Mesothelial cell of epicardium (in vitro differentiated cells): ENCODE results near the gene COL13A1. TPM values are rescaled to one million over a fixed set of nuclear protein-coding genes. Genes with fewer than 3 reads are reported as not detected.

ENCODE experiments used
- DNase-seq, 2 experiments: peaks; one replicate each; pipeline ENCODE4 v3.0.0; 2021; ENCODE audit warnings: low spot score in 2 of 2; ENCODE audit not compliant: unreplicated experiment in 2 of 2
- H3K27ac Mint-ChIP-seq: 2 replicates; pipeline ENCODE4 v1.8.0; 2021; ENCODE audit warnings: mixed read lengths
- H3K27me3 Mint-ChIP-seq: 2 replicates; pipeline ENCODE4 v1.8.0; 2021; ENCODE audit warnings: low read depth, mixed read lengths
- H3K36me3 Mint-ChIP-seq: 2 replicates; pipeline ENCODE4 v1.8.0; 2021; ENCODE audit warnings: mixed read lengths
- H3K4me1 Mint-ChIP-seq: 2 replicates; pipeline ENCODE4 v1.8.0; 2021; ENCODE audit warnings: mixed read lengths
- H3K4me3 Mint-ChIP-seq: 2 replicates; pipeline ENCODE4 v1.8.0; 2021; ENCODE audit warnings: mild to moderate bottlenecking, moderate library complexity, mixed read lengths
- H3K9me3 Mint-ChIP-seq: 2 replicates; pipeline ENCODE4 v1.8.0; 2021; ENCODE audit warnings: mixed read lengths
- CTCF ChIP-seq: fragments of 200-600 bp; sonication (generic); IDR thresholded peaks from one replicate; pipeline ENCODE4 v1.5.0; 2021; ENCODE audit warnings: antibody characterized with exemption; ENCODE audit not compliant: unreplicated experiment
- total RNA-seq: library from RNA; stranded (reverse); gene quantifications from 3 replicates; pipeline ENCODE4 v1.2.1, GENCODE V29; 2021

Gene COL13A1
- total RNA-seq, 1 donor from 2014 or later = 14.4 TPM

GRCh38 chr10:69939061-69939460 lies 137.4 kb downstream of the COL13A1 start:
- Mint-ChIP-seq H3K4me1 (no peaks in the 10 kb centered on the region), H3K27ac (no peak overlapping the region), H3K27me3 (peaks cover 7% of the 10 kb centered on the region), H3K4me3 (no peak overlapping the region), H3K36me3 (no peaks in the 10 kb centered on the region), H3K9me3 (no peaks in the 10 kb centered on the region)
- no peak for TF ChIP-seq CTCF
- DNase-seq = no peak

DNA sequence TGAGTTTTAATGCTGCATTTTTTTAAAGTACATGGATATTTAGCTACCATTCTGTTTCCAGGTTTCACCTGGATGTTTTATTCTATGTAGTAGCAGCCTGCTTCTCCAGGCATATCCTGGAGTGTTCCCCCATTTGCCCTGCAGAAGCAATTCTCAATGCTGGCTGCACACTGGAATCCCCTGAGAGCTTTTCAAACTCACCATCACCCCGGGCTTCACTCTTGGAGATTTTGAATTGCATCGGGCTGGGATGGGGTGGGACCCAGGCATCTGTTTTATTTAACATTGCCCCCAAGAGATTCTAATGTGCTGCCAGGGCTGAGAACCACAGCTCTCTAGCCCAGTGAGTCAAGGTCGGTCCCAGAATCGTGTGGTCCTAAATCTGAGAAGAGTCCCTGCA lies 137.8 kb downstream of the COL13A1 start:
- no peak overlapping the region for H3K4me3 Mint-ChIP-seq
- H3K36me3 Mint-ChIP-seq = no peaks in the 10 kb centered on the region
- peaks cover 7% of the 10 kb centered on the region for H3K27me3 Mint-ChIP-seq

DNA sequence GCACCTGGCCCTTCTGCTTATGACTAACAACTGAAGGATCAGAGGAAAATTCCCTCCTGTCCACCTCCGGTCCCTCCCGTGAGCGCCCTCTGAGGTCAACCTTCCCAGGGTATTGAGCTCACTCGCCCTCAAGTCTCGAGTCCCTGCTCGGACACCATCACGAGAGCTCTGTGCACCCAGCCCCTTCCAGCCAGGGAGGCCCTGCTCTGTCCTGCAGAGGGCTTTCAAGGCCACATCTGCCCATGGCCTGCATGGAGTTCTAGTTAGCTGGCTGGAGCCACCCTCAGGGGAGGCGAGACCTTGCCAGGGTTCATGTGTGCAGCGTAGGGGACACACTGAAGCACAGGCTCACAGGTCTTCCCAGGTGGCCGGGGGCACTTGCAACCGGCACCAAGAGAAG lies 140.0 kb downstream of the COL13A1 start:
- H3K9me3 Mint-ChIP-seq = no peaks in the 10 kb centered on the region
- DNase-seq = no peak
- no peak overlapping the region for H3K4me3 Mint-ChIP-seq
- TF ChIP-seq CTCF = no peak
- no peaks in the 10 kb centered on the region for H3K36me3 Mint-ChIP-seq
- no peaks in the 10 kb centered on the region for H3K4me1 Mint-ChIP-seq
- no peak overlapping the region for H3K27ac Mint-ChIP-seq
- H3K27me3 Mint-ChIP-seq = no peaks in the 10 kb centered on the region

More for the DNA sequence above, 137.8 kb downstream of the COL13A1 start:
- H3K27ac Mint-ChIP-seq = no peak overlapping the region
- DNase-seq = no peak
- no peaks in the 10 kb centered on the region for H3K9me3 Mint-ChIP-seq
- H3K4me1 Mint-ChIP-seq = no peaks in the 10 kb centered on the region
- TF ChIP-seq CTCF = no peak

- Mint-ChIP-seq H3K4me3 (no peak overlapping the region), H3K27me3 (no peaks in the 10 kb centered on the region), H3K36me3 (no peaks in the 10 kb centered on the region), H3K27ac (no peak overlapping the region), H3K9me3 (no peaks in the 10 kb centered on the region), H3K4me1 (no peaks in the 10 kb centered on the region)
- DNase-seq = no peak
- no peak for TF ChIP-seq CTCF
These were observed 141.7 kb downstream of the COL13A1 start for GRCh38 chr10:69943292-69943820.

GRCh38 chr10:69944761-69945160 lies 143.1 kb downstream of the COL13A1 start:
- no peak overlapping the region for H3K4me3 Mint-ChIP-seq
- no peak for TF ChIP-seq CTCF
- H3K4me1 Mint-ChIP-seq = no peaks in the 10 kb centered on the region
- no peak for DNase-seq
- H3K9me3 Mint-ChIP-seq = no peaks in the 10 kb centered on the region
- no peaks in the 10 kb centered on the region for H3K36me3 Mint-ChIP-seq
- no peak overlapping the region for H3K27ac Mint-ChIP-seq
- no peaks in the 10 kb centered on the region for H3K27me3 Mint-ChIP-seq

DNA sequence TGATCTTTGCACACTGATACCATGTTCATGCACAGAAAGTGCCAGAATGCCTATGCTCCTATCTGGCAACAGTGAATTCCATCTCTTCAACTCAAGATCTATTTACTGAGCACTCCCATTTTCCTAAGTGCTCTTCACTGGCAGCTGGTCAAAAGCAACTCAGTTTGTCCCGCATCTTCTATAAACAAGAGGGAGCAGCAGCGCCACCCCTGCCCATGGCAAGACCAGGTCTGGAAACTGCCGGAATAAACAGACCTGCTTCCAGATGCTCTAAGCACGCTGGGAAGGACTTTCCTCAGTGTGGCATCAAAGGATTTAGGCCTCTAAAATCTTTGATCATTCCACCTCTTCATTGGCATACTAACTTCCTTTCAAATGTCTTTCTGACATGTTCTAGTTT lies 146.6 kb downstream of the COL13A1 start:
- TF ChIP-seq CTCF = no peak
- Mint-ChIP-seq H3K36me3 (no peaks in the 10 kb centered on the region), H3K27ac (no peak overlapping the region), H3K4me3 (no peak overlapping the region), H3K9me3 (no peaks in the 10 kb centered on the region), H3K27me3 (no peaks in the 10 kb centered on the region), H3K4me1 (peaks cover 7% of the 10 kb centered on the region)
- no peak for DNase-seq
